ENCODE results near the gene PCDH8. TPM values are rescaled to one million over a fixed set of nuclear protein-coding genes. Genes with fewer than 3 reads are reported as not detected.
"Not testable (repeated sequence)": the region's sequence is repeated elsewhere in the genome, so short reads cannot be mapped to it uniquely, and the experiment has no call there.

Gene PCDH8
- total RNA-seq, 1 experiment from 2014 or later = 4.8 TPM

GRCh38 chr13:52832313-52832712 lies 16.1 kb downstream of the PCDH8 start:
- no peaks in the 10 kb centered on the region for H3K9me3 ChIP-seq (ENCODE audit: low read depth, low read length, poor library complexity, severe bottlenecking)
- POLR2A ChIA-PET (ENCODE audit: low non-redundant PET) = no interaction called here
- no peak for DNase-seq (ENCODE audit: low spot score)
- no peak overlapping the region for H3K27ac ChIP-seq (ENCODE audit: low read depth, low read length, poor library complexity, severe bottlenecking)
- no peaks in the 10 kb centered on the region for H3K36me3 ChIP-seq (ENCODE audit: insufficient read depth, low read length, poor library complexity, severe bottlenecking)
- H3K4me3 ChIP-seq (ENCODE audit: low read depth, low read length, poor library complexity, severe bottlenecking) = no peak overlapping the region
- no peaks in the 10 kb centered on the region for H3K4me1 ChIP-seq (ENCODE audit: insufficient read depth, low read length, poor library complexity, severe bottlenecking)
- TF ChIP-seq EZH2 (IDR thresholded peaks at IDR 0.05; ENCODE audit: borderline replicate concordance, low read depth, low read length, poor library complexity, severe bottlenecking) (no peak), CTCF (conservative IDR thresholded peaks at IDR 0.05; ENCODE audit: low read depth, low read length) (no peak)
- CTCF ChIA-PET = no interaction called here
- no peaks in the 10 kb centered on the region for H3K27me3 ChIP-seq (replicated peaks; ENCODE audit: insufficient read depth, low read depth, low read length, poor library complexity)
- BruUV-seq (replicated peaks) = no TSS peak
- intact Hi-C loops (cut with micrococcal nuclease; ENCODE audit: unreplicated experiment) = no loop called here

GRCh38 chr13:52830946-52831345 lies 17.5 kb downstream of the PCDH8 start:
- no peak overlapping the region for H3K4me3 ChIP-seq (ENCODE audit: low read depth, low read length, poor library complexity, severe bottlenecking)
- H3K27me3 ChIP-seq (replicated peaks; ENCODE audit: insufficient read depth, low read depth, low read length, poor library complexity) = no peaks in the 10 kb centered on the region
- CTCF ChIA-PET = no interaction called here
- POLR2A ChIA-PET (ENCODE audit: low non-redundant PET) = no interaction called here
- H3K4me1 ChIP-seq (ENCODE audit: insufficient read depth, low read length, poor library complexity, severe bottlenecking) = no peaks in the 10 kb centered on the region
- H3K9me3 ChIP-seq (ENCODE audit: low read depth, low read length, poor library complexity, severe bottlenecking) = no peaks in the 10 kb centered on the region
- TF ChIP-seq CTCF (conservative IDR thresholded peaks at IDR 0.05; ENCODE audit: low read depth, low read length) (no peak), EZH2 (IDR thresholded peaks at IDR 0.05; ENCODE audit: borderline replicate concordance, low read depth, low read length, poor library complexity, severe bottlenecking) (no peak)
- BruUV-seq (replicated peaks) = no TSS peak
- no peak for DNase-seq (ENCODE audit: low spot score)
- H3K27ac ChIP-seq (ENCODE audit: low read depth, low read length, poor library complexity, severe bottlenecking) = no peak overlapping the region
- intact Hi-C loops (cut with micrococcal nuclease; ENCODE audit: unreplicated experiment) = no loop called here
- H3K36me3 ChIP-seq (ENCODE audit: insufficient read depth, low read length, poor library complexity, severe bottlenecking) = no peaks in the 10 kb centered on the region

DNA sequence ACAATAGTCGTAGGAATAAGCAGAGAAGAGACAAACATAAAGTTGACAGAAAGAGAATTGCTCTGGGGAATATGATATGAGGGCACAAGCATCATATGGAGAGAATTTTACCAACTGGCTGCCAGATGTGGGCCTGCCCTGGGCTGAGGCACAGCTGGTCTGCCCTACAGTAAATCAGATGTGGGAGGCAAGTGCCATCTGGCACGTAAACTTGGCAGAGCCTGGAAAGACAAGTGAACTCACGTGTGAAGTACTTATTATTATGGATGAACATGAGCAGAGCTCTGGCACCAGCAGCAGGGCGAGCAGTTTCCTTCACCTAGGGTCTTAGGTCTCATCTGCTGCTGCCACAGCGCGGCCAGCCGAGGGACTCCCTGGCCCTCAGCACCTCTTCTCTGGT lies 20.6 kb downstream of the PCDH8 start:
- Histone ChIP-seq H3K4me3 (ENCODE audit: low read depth, low read length, poor library complexity, severe bottlenecking) (no peak overlapping the region), H3K4me1 (ENCODE audit: insufficient read depth, low read length, poor library complexity, severe bottlenecking) (no peaks in the 10 kb centered on the region), H3K36me3 (ENCODE audit: insufficient read depth, low read length, poor library complexity, severe bottlenecking) (no peaks in the 10 kb centered on the region), H3K27ac (ENCODE audit: low read depth, low read length, poor library complexity, severe bottlenecking) (no peak overlapping the region), H3K27me3 (replicated peaks; ENCODE audit: insufficient read depth, low read depth, low read length, poor library complexity) (no peaks in the 10 kb centered on the region), H3K9me3 (ENCODE audit: low read depth, low read length, poor library complexity, severe bottlenecking) (no peaks in the 10 kb centered on the region)
- CTCF ChIA-PET = no interaction called here
- TF ChIP-seq CTCF (conservative IDR thresholded peaks at IDR 0.05; ENCODE audit: low read depth, low read length) = no peak
- TF ChIP-seq EZH2 (IDR thresholded peaks at IDR 0.05; ENCODE audit: borderline replicate concordance, low read depth, low read length, poor library complexity, severe bottlenecking) = no peak
- no peak for DNase-seq (ENCODE audit: low spot score)
- intact Hi-C loops (cut with micrococcal nuclease; ENCODE audit: unreplicated experiment) = no loop called here
- BruUV-seq (replicated peaks) = no TSS peak
- POLR2A ChIA-PET (ENCODE audit: low non-redundant PET) = no interaction called here

DNA sequence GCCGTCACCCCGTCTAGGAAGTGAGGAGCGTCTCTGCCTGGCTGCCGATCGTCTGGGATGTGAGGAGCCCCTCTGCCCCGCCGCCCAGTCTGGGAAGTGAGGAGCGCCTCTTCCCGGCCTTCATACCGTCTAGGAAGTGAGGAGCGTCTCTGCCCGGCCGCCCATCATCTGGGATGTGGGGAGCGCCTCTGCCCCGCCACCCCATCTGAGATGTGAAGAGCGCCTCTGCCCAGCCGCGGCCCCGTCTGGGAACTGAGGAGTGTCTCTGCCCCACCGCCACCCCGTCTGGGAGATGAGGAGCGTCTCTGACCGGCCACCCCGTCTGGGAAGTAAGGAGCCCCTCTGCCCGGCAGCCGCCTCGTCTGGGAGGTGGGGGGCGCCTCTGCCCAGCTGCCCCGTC lies 30.6 kb downstream of the PCDH8 start:
- H3K9me3 ChIP-seq (ENCODE audit: low read depth, low read length, poor library complexity, severe bottlenecking); H3K36me3 ChIP-seq (ENCODE audit: insufficient read depth, low read length, poor library complexity, severe bottlenecking); H3K27me3 ChIP-seq (replicated peaks; ENCODE audit: insufficient read depth, low read depth, low read length, poor library complexity); CTCF ChIA-PET; DNase-seq (ENCODE audit: low spot score); H3K4me3 ChIP-seq (ENCODE audit: low read depth, low read length, poor library complexity, severe bottlenecking); H3K4me1 ChIP-seq (ENCODE audit: insufficient read depth, low read length, poor library complexity, severe bottlenecking); intact Hi-C loops (cut with micrococcal nuclease; ENCODE audit: unreplicated experiment); BruUV-seq (replicated peaks); POLR2A ChIA-PET (ENCODE audit: low non-redundant PET); H3K27ac ChIP-seq (ENCODE audit: low read depth, low read length, poor library complexity, severe bottlenecking): not testable (repeated sequence)

Data from A673 (cell line).